ENCODE results near the gene SLIT1.

GRCh38 chr10:97183314-97183713 lies 2.4 kb downstream of the SLIT1 start:
- TF ChIP-seq CTCF (IDR thresholded peaks at IDR 0.05) = no peak
- TF ChIP-seq EP300 (IDR thresholded peaks at IDR 0.05) = no peak
